Natural killer cell (primary cell): ENCODE measurements around the gene ENPP3. TPM values are rescaled to one million over a fixed set of nuclear protein-coding genes. Genes with fewer than 3 reads are reported as not detected.

ENCODE experiments used
- ATAC-seq, 3 donors: fragments of 150-1000 bp in 2 of 3; fragments of 200-7000 bp in 1 of 3; cut with Tn5 transposase; 1 replicate in 1 of 3; 2 replicates in 2 of 3; pipeline ENCODE4 v1.10.0; 2021; ENCODE audit warnings: mild to moderate bottlenecking in 2 of 3, moderate library complexity in 2 of 3
- DNase-seq, 2 donors: peaks; one replicate each; pipeline versions ENCODE4 v3.0.0 to v3.0.0-alpha.2; 2013 to 2021; ENCODE audit warnings: mixed read lengths in 1 of 2
- H3K27ac ChIP-seq: one replicate; pipeline ENCODE4 v1.5.1; 2013; ENCODE audit warnings: mild to moderate bottlenecking, low read length
- H3K27me3 ChIP-seq: one replicate; pipeline ENCODE4 v1.6.1; 2013; ENCODE audit warnings: low read length; ENCODE audit not compliant: control insufficient read depth, insufficient read depth
- H3K36me3 ChIP-seq: one replicate; pipeline ENCODE4 v1.6.1; 2013; ENCODE audit warnings: low read length; ENCODE audit not compliant: control insufficient read depth, insufficient read depth
- H3K4me1 ChIP-seq: one replicate; pipeline ENCODE4 v1.6.1; 2013; ENCODE audit warnings: low read length; ENCODE audit not compliant: control insufficient read depth, insufficient read depth
- H3K4me3 ChIP-seq: one replicate; pipeline ENCODE4 v1.5.1; 2013; ENCODE audit warnings: low read length
- H3K9me3 ChIP-seq: one replicate; pipeline ENCODE4 v1.6.1; 2013; ENCODE audit warnings: low read length; ENCODE audit not compliant: control insufficient read depth, insufficient read depth
- H3K27ac Mint-ChIP-seq, 2 donors: one replicate each; pipeline ENCODE4 v1.8.0; 2022; ENCODE audit warnings: mild to moderate bottlenecking in 2 of 2, mixed read lengths in 2 of 2, moderate library complexity in 1 of 2
- H3K27me3 Mint-ChIP-seq, 2 donors: one replicate each; pipeline ENCODE4 v1.8.0; 2022; ENCODE audit warnings: low read depth in 2 of 2, mixed read lengths in 2 of 2
- H3K36me3 Mint-ChIP-seq: one replicate; pipeline ENCODE4 v1.8.0; 2022; ENCODE audit warnings: mixed read lengths
- H3K4me1 Mint-ChIP-seq, 2 donors: one replicate each; pipeline ENCODE4 v1.8.0; 2022; ENCODE audit warnings: mixed read lengths in 2 of 2
- H3K4me3 Mint-ChIP-seq: one replicate; pipeline ENCODE4 v1.8.0; 2022; ENCODE audit warnings: mild to moderate bottlenecking, moderate library complexity, mixed read lengths
- H3K9me3 Mint-ChIP-seq, 2 donors: one replicate each; pipeline ENCODE4 v1.8.0; 2022; ENCODE audit warnings: mixed read lengths in 2 of 2
- CTCF ChIP-seq: fragments of 200-600 bp; IDR thresholded peaks from one replicate; pipeline ENCODE4 v1.8.0; 2022; ENCODE audit warnings: antibody characterized with exemption
- WGBS: methylation state at CpG from one replicate; pipeline ENCODE4 v1.1.7; 2013; ENCODE audit warnings: missing lambda C conversion rate; ENCODE audit not compliant: insufficient coverage; 5-methylcytosine and 5-hydroxymethylcytosine counted together
- intact Hi-C: fragments of 100-400 bp; cut with micrococcal nuclease; formaldehyde crosslinking; loops from one replicate; pipeline ENCODE4 v1.14.2; 2022
- total RNA-seq, 4 donors: library from RNA; stranded (reverse); fragments of 120-200 nt in 1 of 4; gene quantifications; one replicate each; pipeline versions ENCODE4 v1.2.3 to v1.2.4, GENCODE V29; 2013 to 2022

Gene ENPP3
- total RNA-seq, 3 donors from 2014 or later (not counting 1 experiment from before 2014, with no cell fraction given): 0.33 to 32.4 (median 1.8) TPM

- intact Hi-C loops: no loop called here
- H3K9me3 Mint-ChIP-seq: peaks cover 0 to 2% of the 10 kb centered on the region in 2 donors
- H3K36me3 ChIP-seq: no peaks in the 10 kb centered on the region
- no peak overlapping the region for H3K4me3 Mint-ChIP-seq
- no peak overlapping the region for H3K27ac ChIP-seq
- H3K27ac Mint-ChIP-seq: no peak overlapping the region
- ATAC-seq (no peak), DNase-seq (no peak)
- no peaks in the 10 kb centered on the region for H3K9me3 ChIP-seq
- 0% methylated on average over 1 of the region's 1 CpG for WGBS
- peaks cover 0 to 19% of the 10 kb centered on the region in 2 donors for H3K27me3 Mint-ChIP-seq
- H3K4me1 Mint-ChIP-seq: peaks cover 0 to 4% of the 10 kb centered on the region in 2 donors
- no peaks in the 10 kb centered on the region for H3K36me3 Mint-ChIP-seq
- no peak for TF ChIP-seq CTCF
- no peaks in the 10 kb centered on the region for H3K27me3 ChIP-seq
- H3K4me1 ChIP-seq: no peaks in the 10 kb centered on the region
- no peak overlapping the region for H3K4me3 ChIP-seq
These were observed 152.1 kb downstream of the ENPP3 start for GRCh38 chr6:131789219-131789618.

DNA sequence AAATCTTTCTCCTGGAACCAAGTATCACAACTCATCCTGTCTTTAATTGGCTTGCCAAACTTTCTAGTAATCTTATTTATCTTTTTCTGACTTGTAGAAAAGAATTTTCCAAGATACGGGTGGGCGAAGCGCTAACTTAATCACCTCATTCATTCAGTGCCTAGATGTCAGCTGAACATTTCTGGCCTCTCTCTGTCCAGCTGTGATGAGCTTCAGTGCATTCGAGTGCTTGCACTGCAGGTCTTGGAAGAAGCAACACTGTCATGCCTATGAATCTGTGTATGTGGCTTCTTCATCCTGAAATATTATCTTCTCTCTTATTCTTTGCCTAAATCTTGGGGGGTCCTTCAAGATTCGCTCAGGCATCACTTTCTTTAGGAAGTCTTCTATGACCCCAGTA, 154.4 kb downstream of the ENPP3 start:
- Mint-ChIP-seq H3K9me3 (no peaks in the 10 kb centered on the region), H3K4me1 (peaks cover 0 to 4% of the 10 kb centered on the region in 2 donors), H3K27me3 (peaks cover 0 to 24% of the 10 kb centered on the region in 2 donors), H3K27ac (no peak overlapping the region), H3K36me3 (no peaks in the 10 kb centered on the region), H3K4me3 (no peak overlapping the region)
- Histone ChIP-seq H3K27me3 (no peaks in the 10 kb centered on the region), H3K4me3 (no peak overlapping the region), H3K36me3 (no peaks in the 10 kb centered on the region), H3K9me3 (no peaks in the 10 kb centered on the region), H3K27ac (no peak overlapping the region), H3K4me1 (no peaks in the 10 kb centered on the region)
- no peak for TF ChIP-seq CTCF
- intact Hi-C loops: no loop called here
- WGBS: 81% methylated on average over 4 of the region's 5 CpGs
- DNase-seq (no peak), ATAC-seq (no peak)

DNA sequence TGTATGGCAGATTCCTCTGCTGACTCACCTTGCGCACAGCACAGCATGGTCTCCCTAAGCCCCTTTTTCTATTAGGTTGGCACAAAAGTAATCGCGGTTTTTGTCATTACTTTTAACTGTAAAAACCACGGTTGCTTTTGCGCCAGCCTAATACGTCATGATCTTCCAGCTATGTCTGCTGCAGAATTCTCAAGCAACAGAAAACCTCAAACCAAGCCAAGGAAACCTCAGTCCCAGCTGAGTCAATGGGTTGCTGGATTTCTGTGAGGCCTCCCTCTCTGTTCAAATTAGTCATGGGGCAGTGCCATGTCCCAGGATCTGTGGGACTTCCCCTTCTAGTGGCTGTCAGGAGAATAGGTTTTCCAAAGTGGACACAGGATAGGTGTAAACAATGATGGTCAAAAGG, 155.0 kb downstream of the ENPP3 start:
- DNase-seq (no peak), ATAC-seq (no peak)
- Mint-ChIP-seq H3K4me3 (no peak overlapping the region), H3K36me3 (no peaks in the 10 kb centered on the region), H3K27me3 (peaks cover 0 to 25% of the 10 kb centered on the region in 2 donors), H3K4me1 (peaks cover 0 to 4% of the 10 kb centered on the region in 2 donors), H3K9me3 (no peaks in the 10 kb centered on the region), H3K27ac (no peak overlapping the region)
- Histone ChIP-seq H3K4me1 (no peaks in the 10 kb centered on the region), H3K27ac (no peak overlapping the region), H3K9me3 (no peaks in the 10 kb centered on the region), H3K4me3 (no peak overlapping the region), H3K27me3 (no peaks in the 10 kb centered on the region), H3K36me3 (no peaks in the 10 kb centered on the region)
- WGBS: 69% methylated on average over 6 of the region's 6 CpGs
- no peak for TF ChIP-seq CTCF
- intact Hi-C loops: no loop called here

GRCh38 chr6:131795366-131795765, 158.3 kb downstream of the ENPP3 start:
- Histone ChIP-seq H3K27me3 (no peaks in the 10 kb centered on the region), H3K4me1 (no peaks in the 10 kb centered on the region), H3K4me3 (no peak overlapping the region), H3K9me3 (no peaks in the 10 kb centered on the region), H3K27ac (no peak overlapping the region), H3K36me3 (no peaks in the 10 kb centered on the region)
- no peak for TF ChIP-seq CTCF
- ATAC-seq: no peak
- 79% methylated on average over 1 of the region's 2 CpGs for WGBS
- Mint-ChIP-seq H3K9me3 (peaks cover 0 to 6% of the 10 kb centered on the region in 2 donors), H3K4me3 (no peak overlapping the region), H3K36me3 (no peaks in the 10 kb centered on the region), H3K27ac (no peak overlapping the region), H3K4me1 (no peaks in the 10 kb centered on the region), H3K27me3 (peaks cover 5 to 38% of the 10 kb centered on the region in 2 donors)
- no peak for DNase-seq
- intact Hi-C loops: no loop called here
